Measurements from ENCODE around the gene SLC6A12. TPM values are rescaled to one million over a fixed set of nuclear protein-coding genes. Genes with fewer than 3 reads are reported as not detected.

Gene SLC6A12
- total and polyA plus RNA-seq, 4 experiments from 2014 or later: 0.33 to 0.49 TPM; not detected in 2

DNA sequence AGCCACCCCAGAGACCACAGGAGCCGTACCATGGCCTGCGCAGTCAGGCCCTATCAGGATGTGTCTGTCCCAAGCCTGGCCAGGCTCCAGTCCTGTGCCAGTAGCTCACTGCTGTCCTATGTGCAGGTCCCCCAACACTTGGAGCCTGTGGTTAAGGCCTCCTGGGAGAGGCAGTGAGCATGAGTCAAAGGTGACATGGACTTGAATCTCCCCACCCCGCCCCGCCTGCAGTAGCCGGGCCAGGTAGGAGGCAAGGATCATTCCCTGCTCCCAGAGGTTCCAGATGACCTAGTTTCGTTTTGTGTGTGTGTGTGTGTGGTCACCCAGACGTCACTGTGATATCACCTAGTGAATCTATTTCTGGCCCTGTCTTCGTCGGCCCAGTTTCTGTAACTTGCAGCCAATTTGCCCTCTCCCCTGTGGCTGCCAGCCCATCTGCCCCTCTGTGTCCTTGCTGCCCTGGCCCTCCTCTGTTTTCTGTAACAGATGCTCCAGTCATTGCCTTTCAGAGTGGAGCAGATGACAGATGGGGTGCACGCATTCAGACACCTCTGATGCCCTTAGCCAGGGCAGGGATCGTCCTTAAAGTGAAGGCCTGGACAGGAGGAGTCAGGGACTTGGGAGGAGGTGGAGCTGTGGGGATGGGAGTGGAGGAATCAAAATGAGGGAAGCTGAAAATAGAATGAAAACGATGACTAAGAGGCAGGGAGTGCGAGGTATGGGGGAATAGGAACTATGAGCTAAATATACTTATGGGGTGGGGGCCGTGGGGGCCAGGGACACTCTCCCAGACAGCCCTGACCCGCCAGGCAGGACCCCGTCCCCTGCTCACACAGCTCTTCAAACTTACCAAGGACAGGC lies 37.4 kb downstream of the SLC6A12 start:
- Mint-ChIP-seq H3K4me1 (peaks cover 0 to 7% (median 4%) of the 10 kb centered on the region in 4 donors), H3K4me3 (no peak overlapping the region), H3K27me3 (peaks cover 8 to 29% of the 10 kb centered on the region in 2 donors), H3K27ac (peak overlapping the region in 2 of 7 donors; percentile 57 to 63), H3K36me3 (no peaks in the 10 kb centered on the region), H3K9me3 (no peaks in the 10 kb centered on the region)
- no peak for DNase-seq
- intact Hi-C loops (cut with micrococcal nuclease): no loop called here
- Histone ChIP-seq H3K36me3 (ENCODE audit: insufficient read depth, low read length) (no peaks in the 10 kb centered on the region), H3K4me3 (ENCODE audit: low read length in 2 of 2) (no peak overlapping the region), H3K9me3 (ENCODE audit: control insufficient read depth in 1 of 2, low read length in 2 of 2) (no peaks in the 10 kb centered on the region), H3K4me1 (ENCODE audit: insufficient read depth, low read length) (no peaks in the 10 kb centered on the region), H3K27ac (ENCODE audit: low read depth, low read length) (no peak overlapping the region), H3K27me3 (ENCODE audit: insufficient read depth, low read length) (no peaks in the 10 kb centered on the region)
- CTCF ChIA-PET (ENCODE audit: partially characterized antibody): no interaction called here
- POLR2A ChIA-PET (ENCODE audit: partially characterized antibody): no interaction called here

DNA sequence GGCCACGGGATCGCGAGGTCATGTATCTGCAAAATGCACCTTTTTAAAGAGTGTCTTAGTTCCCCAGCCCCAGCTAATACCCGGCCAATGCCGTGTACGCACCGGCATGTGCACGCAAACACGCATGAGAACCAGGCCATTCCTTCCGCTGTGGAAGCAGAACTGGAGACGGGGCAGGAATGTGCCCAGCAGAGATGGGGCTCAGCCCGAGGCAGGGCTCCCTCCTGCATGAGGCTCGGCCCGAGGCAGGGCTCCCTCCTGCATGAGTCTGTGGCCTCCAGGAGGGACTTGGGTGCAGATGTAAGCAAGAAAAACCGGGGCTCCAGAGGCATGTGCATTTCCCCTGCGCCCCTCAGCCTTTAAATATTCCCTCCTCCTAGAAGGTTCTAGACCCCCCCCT lies 38.2 kb downstream of the SLC6A12 start:
- H3K36me3 Mint-ChIP-seq: no peaks in the 10 kb centered on the region
- peaks cover 0 to 7% (median 4%) of the 10 kb centered on the region in 4 donors for H3K4me1 Mint-ChIP-seq

DNA sequence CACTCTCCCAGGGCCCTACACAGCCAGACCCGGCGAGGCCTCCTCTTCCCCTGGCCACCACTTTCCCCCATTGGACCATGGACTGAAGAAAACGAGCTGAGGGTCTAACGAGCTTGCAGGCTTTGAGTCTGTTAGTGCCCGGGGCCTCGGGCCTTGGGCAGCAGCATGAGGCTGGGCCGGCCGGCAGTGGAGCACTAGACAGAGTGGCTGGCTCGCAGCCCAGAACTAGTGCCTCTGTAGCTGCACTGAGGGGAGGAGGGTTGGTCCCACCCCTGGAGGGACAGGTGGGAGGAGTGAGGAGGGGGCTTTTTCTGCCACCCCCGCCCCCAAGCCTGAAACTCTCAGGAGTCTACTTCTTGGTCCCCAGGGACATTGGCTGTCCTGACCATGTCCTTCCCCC lies 38.7 kb downstream of the SLC6A12 start:
- no peak overlapping the region for H3K4me3 ChIP-seq (ENCODE audit: low read length in 2 of 2)
- no peak overlapping the region for H3K27ac ChIP-seq (ENCODE audit: low read depth, low read length)
- no peak for DNase-seq
- H3K4me1 Mint-ChIP-seq: peaks cover 0 to 4% (median 2%) of the 10 kb centered on the region in 4 donors
- H3K9me3 ChIP-seq (ENCODE audit: control insufficient read depth in 1 of 2, low read length in 2 of 2): no peaks in the 10 kb centered on the region
- no peaks in the 10 kb centered on the region for H3K27me3 ChIP-seq (ENCODE audit: insufficient read depth, low read length)
- ChIA-PET CTCF (ENCODE audit: partially characterized antibody) (no interaction called here), POLR2A (ENCODE audit: partially characterized antibody) (no interaction called here)
- H3K36me3 Mint-ChIP-seq: no peaks in the 10 kb centered on the region
- H3K36me3 ChIP-seq (ENCODE audit: insufficient read depth, low read length): no peaks in the 10 kb centered on the region
- H3K9me3 Mint-ChIP-seq: no peaks in the 10 kb centered on the region
- no peaks in the 10 kb centered on the region for H3K4me1 ChIP-seq (ENCODE audit: insufficient read depth, low read length)
- H3K4me3 Mint-ChIP-seq: no peak overlapping the region
- intact Hi-C loops (cut with micrococcal nuclease): no loop called here
- peaks cover 8 to 25% of the 10 kb centered on the region in 2 donors for H3K27me3 Mint-ChIP-seq
- peak overlapping the region in 1 of 7 donors; percentile 45 for H3K27ac Mint-ChIP-seq

More for the DNA sequence above, 38.2 kb downstream of the SLC6A12 start:
- ChIA-PET POLR2A (ENCODE audit: partially characterized antibody) (no interaction called here), CTCF (ENCODE audit: partially characterized antibody) (no interaction called here)
- H3K27me3 Mint-ChIP-seq: peaks cover 8 to 27% of the 10 kb centered on the region in 2 donors
- H3K27ac ChIP-seq (ENCODE audit: low read depth, low read length): no peak overlapping the region
- no peaks in the 10 kb centered on the region for H3K36me3 ChIP-seq (ENCODE audit: insufficient read depth, low read length)
- no peak overlapping the region for H3K4me3 ChIP-seq (ENCODE audit: low read length in 2 of 2)
- no peaks in the 10 kb centered on the region for H3K27me3 ChIP-seq (ENCODE audit: insufficient read depth, low read length)
- no peak overlapping the region for H3K4me3 Mint-ChIP-seq
- intact Hi-C loops (cut with micrococcal nuclease): no loop called here
- H3K27ac Mint-ChIP-seq: no peak overlapping the region
- H3K9me3 ChIP-seq (ENCODE audit: control insufficient read depth in 1 of 2, low read length in 2 of 2): no peaks in the 10 kb centered on the region
- DNase-seq: no peak
- no peaks in the 10 kb centered on the region for H3K9me3 Mint-ChIP-seq
- no peaks in the 10 kb centered on the region for H3K4me1 ChIP-seq (ENCODE audit: insufficient read depth, low read length)

DNA sequence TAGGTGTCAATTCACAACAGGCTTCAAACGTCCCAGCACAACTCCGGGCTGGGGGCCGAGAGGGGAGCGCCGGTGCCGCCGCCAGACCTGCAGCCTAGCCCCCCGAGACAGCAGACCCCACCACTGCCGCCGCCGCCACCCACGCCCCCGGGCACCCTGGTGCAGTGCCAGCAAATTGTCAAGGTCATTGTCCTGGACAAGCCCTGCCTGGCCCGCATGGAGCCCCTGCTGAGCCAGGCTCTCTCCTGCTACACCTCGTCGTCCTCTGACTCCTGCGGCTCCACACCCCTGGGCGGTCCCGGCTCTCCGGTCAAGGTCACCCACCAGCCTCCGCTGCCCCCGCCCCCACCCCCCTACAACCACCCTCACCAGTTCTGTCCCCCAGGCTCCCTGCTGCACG lies 39.4 kb downstream of the SLC6A12 start:
- Mint-ChIP-seq H3K4me1 (peaks cover 0 to 2% (median under 1%) of the 10 kb centered on the region in 4 donors), H3K36me3 (no peaks in the 10 kb centered on the region), H3K27me3 (peaks cover 8 to 25% of the 10 kb centered on the region in 2 donors), H3K9me3 (no peaks in the 10 kb centered on the region), H3K4me3 (no peak overlapping the region), H3K27ac (no peak overlapping the region)
- ChIA-PET POLR2A (ENCODE audit: partially characterized antibody) (no interaction called here), CTCF (ENCODE audit: partially characterized antibody) (no interaction called here)
- Histone ChIP-seq H3K27ac (ENCODE audit: low read depth, low read length) (no peak overlapping the region), H3K36me3 (ENCODE audit: insufficient read depth, low read length) (no peaks in the 10 kb centered on the region), H3K9me3 (ENCODE audit: control insufficient read depth in 1 of 2, low read length in 2 of 2) (no peaks in the 10 kb centered on the region), H3K27me3 (ENCODE audit: insufficient read depth, low read length) (no peaks in the 10 kb centered on the region), H3K4me3 (ENCODE audit: low read length in 2 of 2) (no peak overlapping the region), H3K4me1 (ENCODE audit: insufficient read depth, low read length) (no peaks in the 10 kb centered on the region)
- intact Hi-C loops (cut with micrococcal nuclease): no loop called here
- DNase-seq: no peak

DNA sequence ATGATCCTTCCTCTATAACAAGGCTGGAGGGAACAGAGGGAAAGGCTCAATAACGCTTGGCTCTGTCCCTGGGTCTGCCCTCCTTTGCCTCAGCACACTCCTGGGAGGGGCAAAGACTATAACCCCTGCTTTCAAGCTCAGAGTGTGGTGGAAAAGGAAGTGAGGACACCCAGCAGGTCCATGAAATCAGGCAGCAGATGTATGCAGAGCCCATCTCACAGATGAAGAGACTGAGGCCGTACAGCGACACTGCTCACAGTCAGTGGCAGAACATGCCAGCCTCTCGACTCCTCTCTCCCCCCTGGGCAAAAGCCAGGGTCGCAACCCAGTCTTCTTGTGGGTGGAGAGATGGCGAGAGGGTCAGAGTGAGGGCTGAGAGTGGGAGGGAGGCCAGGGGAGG lies 39.8 kb downstream of the SLC6A12 start:
- H3K4me1 ChIP-seq (ENCODE audit: insufficient read depth, low read length): no peaks in the 10 kb centered on the region
- ChIA-PET POLR2A (ENCODE audit: partially characterized antibody) (no interaction called here), CTCF (ENCODE audit: partially characterized antibody) (no interaction called here)
- no peaks in the 10 kb centered on the region for H3K9me3 Mint-ChIP-seq
- intact Hi-C loops (cut with micrococcal nuclease): no loop called here
- H3K9me3 ChIP-seq (ENCODE audit: control insufficient read depth in 1 of 2, low read length in 2 of 2): no peaks in the 10 kb centered on the region
- no peak overlapping the region for H3K27ac ChIP-seq (ENCODE audit: low read depth, low read length)
- H3K27ac Mint-ChIP-seq: no peak overlapping the region
- DNase-seq: no peak
- H3K27me3 ChIP-seq (ENCODE audit: insufficient read depth, low read length): no peaks in the 10 kb centered on the region
- peaks cover 7 to 28% of the 10 kb centered on the region in 2 donors for H3K27me3 Mint-ChIP-seq
- H3K4me3 Mint-ChIP-seq: no peak overlapping the region
- H3K36me3 ChIP-seq (ENCODE audit: insufficient read depth, low read length): no peaks in the 10 kb centered on the region
- peaks cover 0 to 7% (median 3%) of the 10 kb centered on the region in 4 donors for H3K4me1 Mint-ChIP-seq
- H3K4me3 ChIP-seq (ENCODE audit: low read length in 2 of 2): no peak overlapping the region
- no peaks in the 10 kb centered on the region for H3K36me3 Mint-ChIP-seq

DNA sequence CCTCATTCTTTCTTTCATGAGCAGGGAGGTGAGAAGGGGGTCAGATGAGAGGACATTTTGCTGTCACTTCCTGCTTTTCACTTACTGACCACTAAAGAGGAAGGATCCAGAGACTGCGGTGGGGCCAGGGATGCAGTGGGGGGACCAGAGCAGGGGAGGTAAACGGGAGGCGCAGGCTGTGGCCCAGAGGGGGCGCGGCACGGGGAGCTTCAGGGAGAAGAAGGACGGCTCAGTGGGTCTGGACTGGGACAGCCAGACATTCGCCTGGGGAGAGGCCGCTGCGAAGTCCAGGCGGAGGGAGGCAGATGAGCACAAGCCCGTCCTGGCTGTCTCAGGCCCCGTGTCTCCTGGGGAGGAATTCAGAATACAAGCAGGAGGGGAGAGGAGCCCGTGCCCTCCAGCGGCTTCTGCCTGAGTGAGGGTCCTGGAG lies 41.2 kb downstream of the SLC6A12 start:
- Histone ChIP-seq H3K9me3 (ENCODE audit: control insufficient read depth in 1 of 2, low read length in 2 of 2) (no peaks in the 10 kb centered on the region), H3K27me3 (ENCODE audit: insufficient read depth, low read length) (no peaks in the 10 kb centered on the region), H3K4me3 (ENCODE audit: low read length in 2 of 2) (no peak overlapping the region), H3K27ac (ENCODE audit: low read depth, low read length) (no peak overlapping the region), H3K36me3 (ENCODE audit: insufficient read depth, low read length) (no peaks in the 10 kb centered on the region), H3K4me1 (ENCODE audit: insufficient read depth, low read length) (no peaks in the 10 kb centered on the region)
- H3K36me3 Mint-ChIP-seq: no peaks in the 10 kb centered on the region
- H3K27ac Mint-ChIP-seq: no peak overlapping the region
- H3K9me3 Mint-ChIP-seq: no peaks in the 10 kb centered on the region
- CTCF ChIA-PET (ENCODE audit: partially characterized antibody): no interaction called here
- POLR2A ChIA-PET (ENCODE audit: partially characterized antibody): no interaction called here
- intact Hi-C loops (cut with micrococcal nuclease): no loop called here
- no peak overlapping the region for H3K4me3 Mint-ChIP-seq
- H3K27me3 Mint-ChIP-seq: peaks cover 3 to 28% of the 10 kb centered on the region in 2 donors
- no peak for DNase-seq
- H3K4me1 Mint-ChIP-seq: peaks cover 0 to 16% (median 4%) of the 10 kb centered on the region in 4 donors

DNA sequence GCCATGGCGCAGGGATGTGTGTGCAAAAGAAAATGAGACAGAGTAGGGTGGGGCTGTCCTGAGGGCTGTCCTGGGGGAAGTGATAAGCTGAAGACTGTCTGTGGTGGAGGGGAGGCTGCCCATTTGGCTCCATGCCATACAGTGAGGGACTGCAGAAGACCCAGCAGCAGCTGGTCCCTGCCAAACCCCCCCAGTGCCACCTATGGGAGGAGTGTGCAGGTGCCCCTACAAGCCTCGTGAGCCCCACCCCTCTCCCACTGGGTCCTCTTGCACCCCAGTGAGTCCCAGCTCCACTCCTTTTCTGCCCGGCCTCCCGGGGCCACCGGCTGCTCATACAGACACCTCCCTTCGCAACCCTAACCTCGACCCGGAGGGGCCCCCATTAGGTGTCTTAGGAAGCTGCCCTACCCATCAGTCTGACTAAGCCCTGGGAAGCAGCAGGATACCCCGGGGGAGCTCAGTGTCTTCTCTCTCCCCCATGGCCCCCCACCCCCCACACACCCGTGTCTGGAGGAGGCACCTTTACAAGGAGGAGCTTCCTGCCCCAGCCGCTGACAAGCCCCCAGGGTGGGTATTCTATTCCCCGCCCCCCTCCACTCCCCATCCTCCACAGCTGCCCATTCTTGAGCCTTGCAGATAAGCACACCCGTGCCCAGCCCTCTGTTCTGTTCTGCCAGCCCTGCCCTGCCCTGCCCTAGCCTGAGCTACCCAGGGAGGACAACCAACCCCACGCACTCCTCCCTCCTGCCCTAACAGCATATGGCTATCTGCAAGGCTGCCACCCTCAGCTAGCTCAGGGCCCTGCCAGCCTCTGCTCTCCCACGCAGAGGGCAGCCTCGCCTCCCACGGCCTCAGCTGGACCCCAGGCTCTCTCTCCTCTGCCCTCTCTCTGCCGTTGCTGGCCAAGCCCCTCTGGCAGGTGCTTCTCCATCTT lies 41.9 kb downstream of the SLC6A12 start:
- H3K27me3 ChIP-seq (ENCODE audit: insufficient read depth, low read length): no peaks in the 10 kb centered on the region
- CTCF ChIA-PET (ENCODE audit: partially characterized antibody): no interaction called here
- POLR2A ChIA-PET (ENCODE audit: partially characterized antibody): no interaction called here

More for the DNA sequence above, 41.9 kb downstream of the SLC6A12 start:
- Mint-ChIP-seq H3K4me3 (no peak overlapping the region), H3K9me3 (no peaks in the 10 kb centered on the region), H3K27ac (no peak overlapping the region), H3K36me3 (no peaks in the 10 kb centered on the region), H3K4me1 (peaks cover 0 to 16% (median 4%) of the 10 kb centered on the region in 4 donors), H3K27me3 (peaks cover 3 to 30% of the 10 kb centered on the region in 2 donors)
- Histone ChIP-seq H3K36me3 (ENCODE audit: insufficient read depth, low read length) (no peaks in the 10 kb centered on the region), H3K4me3 (ENCODE audit: low read length in 2 of 2) (no peak overlapping the region), H3K27ac (ENCODE audit: low read depth, low read length) (no peak overlapping the region), H3K9me3 (ENCODE audit: control insufficient read depth in 1 of 2, low read length in 2 of 2) (no peaks in the 10 kb centered on the region), H3K4me1 (ENCODE audit: insufficient read depth, low read length) (no peaks in the 10 kb centered on the region)
- intact Hi-C loops (cut with micrococcal nuclease): no loop called here
- no peak for DNase-seq

All from CD4-positive, alpha-beta memory T cell (primary cell).